ENCODE results near the gene EPHA1. TPM values are rescaled to one million over a fixed set of nuclear protein-coding genes. Genes with fewer than 3 reads are reported as not detected.

Gene EPHA1
- polyA plus RNA-seq, 1 donor = 42.5 TPM

DNA sequence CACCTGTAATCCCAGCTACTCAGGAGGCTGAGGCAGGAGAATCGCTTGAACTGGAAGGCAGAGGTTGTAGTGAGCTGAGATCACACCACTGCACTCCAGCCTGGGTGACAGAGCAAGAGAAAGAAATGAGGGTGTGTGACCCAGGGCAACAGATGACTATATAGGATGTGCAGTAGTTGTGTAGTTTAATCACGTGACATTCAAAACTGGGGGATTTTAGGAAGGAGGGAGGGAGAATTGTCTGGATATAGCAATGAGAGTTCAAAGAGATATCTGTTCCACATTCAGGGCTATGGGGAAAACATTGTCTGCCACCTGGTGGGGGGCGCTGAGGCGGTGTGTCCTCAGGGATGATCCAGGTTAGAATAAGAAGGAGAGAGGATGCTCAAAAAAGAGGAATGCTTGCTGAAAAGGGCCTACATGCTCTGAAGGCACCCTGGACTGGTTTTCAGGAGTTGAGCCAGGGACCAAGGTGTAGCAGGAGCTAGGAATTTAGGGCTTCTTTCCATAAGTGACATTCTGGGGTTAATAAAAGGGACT is 35.3 kb downstream of the EPHA1 start:
- no peak overlapping the region for H3K4me3 ChIP-seq (ENCODE audit: low read length)
- H3K9me3 ChIP-seq (ENCODE audit: control insufficient read depth, low read depth, low read length) = no peaks in the 10 kb centered on the region
- H3K36me3 ChIP-seq (ENCODE audit: control insufficient read depth, insufficient read depth, low read length) = no peaks in the 10 kb centered on the region
- peaks cover 8% of the 10 kb centered on the region for H3K4me1 ChIP-seq (ENCODE audit: control insufficient read depth, insufficient read depth, low read length)
- H3K27me3 ChIP-seq (ENCODE audit: control insufficient read depth, insufficient read depth, low read length) = no peaks in the 10 kb centered on the region
- no peak overlapping the region for H3K27ac ChIP-seq (ENCODE audit: low read length)
- WGBS (ENCODE audit: insufficient coverage, low lambda C conversion rate) = no CpG with 5 or more reads among the region's 4 CpGs
- no peak for DNase-seq

- Histone ChIP-seq H3K9me3 (ENCODE audit: control insufficient read depth, low read depth, low read length) (no peaks in the 10 kb centered on the region), H3K27ac (ENCODE audit: low read length) (no peak overlapping the region), H3K4me1 (ENCODE audit: control insufficient read depth, insufficient read depth, low read length) (peaks cover 8% of the 10 kb centered on the region), H3K27me3 (ENCODE audit: control insufficient read depth, insufficient read depth, low read length) (no peaks in the 10 kb centered on the region), H3K36me3 (ENCODE audit: control insufficient read depth, insufficient read depth, low read length) (no peaks in the 10 kb centered on the region), H3K4me3 (ENCODE audit: low read length) (no peak overlapping the region)
- DNase-seq = no peak
- WGBS (ENCODE audit: insufficient coverage, low lambda C conversion rate) = 74% methylated on average over 2 of the region's 4 CpGs
Observed at GRCh38 chr7:143372070-143372469, 36.6 kb downstream of the EPHA1 start.

- Histone ChIP-seq H3K27ac (ENCODE audit: low read length) (no peak overlapping the region), H3K4me1 (ENCODE audit: control insufficient read depth, insufficient read depth, low read length) (peaks cover 8% of the 10 kb centered on the region), H3K27me3 (ENCODE audit: control insufficient read depth, insufficient read depth, low read length) (peaks cover 2% of the 10 kb centered on the region), H3K36me3 (ENCODE audit: control insufficient read depth, insufficient read depth, low read length) (no peaks in the 10 kb centered on the region), H3K4me3 (ENCODE audit: low read length) (no peak overlapping the region), H3K9me3 (ENCODE audit: control insufficient read depth, low read depth, low read length) (no peaks in the 10 kb centered on the region)
- peak in 1 of 2 donors; percentile 53 for DNase-seq
- 63% methylated on average over 4 of the region's 12 CpGs for WGBS (ENCODE audit: insufficient coverage, low lambda C conversion rate)
Observed at GRCh38 chr7:143369678-143370651, 38.7 kb downstream of the EPHA1 start.

GRCh38 chr7:143368387-143368786 is 40.3 kb downstream of the EPHA1 start:
- Histone ChIP-seq H3K9me3 (ENCODE audit: control insufficient read depth, low read depth, low read length) (no peaks in the 10 kb centered on the region), H3K36me3 (ENCODE audit: control insufficient read depth, insufficient read depth, low read length) (no peaks in the 10 kb centered on the region), H3K27me3 (ENCODE audit: control insufficient read depth, insufficient read depth, low read length) (peaks cover 17% of the 10 kb centered on the region), H3K27ac (ENCODE audit: low read length) (no peak overlapping the region), H3K4me3 (ENCODE audit: low read length) (no peak overlapping the region), H3K4me1 (ENCODE audit: control insufficient read depth, insufficient read depth, low read length) (peaks cover 8% of the 10 kb centered on the region)
- no CpG with 5 or more reads among the region's 1 CpG for WGBS (ENCODE audit: insufficient coverage, low lambda C conversion rate)
- no peak for DNase-seq

DNA sequence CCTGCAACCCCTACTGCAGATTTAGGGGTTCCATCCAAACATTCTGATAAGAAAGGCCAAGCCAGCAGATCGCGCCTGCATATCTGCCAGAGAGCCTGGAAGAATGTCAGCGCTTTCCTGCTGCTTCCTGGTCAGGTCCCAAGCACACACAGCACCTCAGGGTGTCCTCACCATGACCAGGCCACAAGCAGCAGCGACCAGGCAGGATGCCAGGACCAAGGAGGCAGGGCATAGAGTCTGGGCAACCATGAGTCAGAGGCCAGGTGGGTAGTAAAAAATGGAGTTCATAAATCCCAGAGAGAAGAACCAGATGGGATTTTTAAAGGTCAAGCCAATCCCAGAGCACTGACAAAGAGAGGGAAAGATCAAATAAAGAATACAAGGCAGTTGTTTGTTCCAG is 40.7 kb downstream of the EPHA1 start:
- peaks cover 9% of the 10 kb centered on the region for H3K4me1 ChIP-seq (ENCODE audit: control insufficient read depth, insufficient read depth, low read length)
- DNase-seq = no peak
- WGBS (ENCODE audit: insufficient coverage, low lambda C conversion rate) = no CpG with 5 or more reads among the region's 4 CpGs
- no peak overlapping the region for H3K4me3 ChIP-seq (ENCODE audit: low read length)
- H3K27me3 ChIP-seq (ENCODE audit: control insufficient read depth, insufficient read depth, low read length) = peaks cover 21% of the 10 kb centered on the region
- H3K27ac ChIP-seq (ENCODE audit: low read length) = no peak overlapping the region
- H3K9me3 ChIP-seq (ENCODE audit: control insufficient read depth, low read depth, low read length) = no peaks in the 10 kb centered on the region
- H3K36me3 ChIP-seq (ENCODE audit: control insufficient read depth, insufficient read depth, low read length) = no peaks in the 10 kb centered on the region

GRCh38 chr7:143363016-143363937 is 45.4 kb downstream of the EPHA1 start:
- DNase-seq = no peak
- Histone ChIP-seq H3K27me3 (ENCODE audit: control insufficient read depth, insufficient read depth, low read length) (peaks cover 56% of the 10 kb centered on the region), H3K27ac (ENCODE audit: low read length) (no peak overlapping the region), H3K9me3 (ENCODE audit: control insufficient read depth, low read depth, low read length) (no peaks in the 10 kb centered on the region), H3K36me3 (ENCODE audit: control insufficient read depth, insufficient read depth, low read length) (no peaks in the 10 kb centered on the region), H3K4me3 (ENCODE audit: low read length) (peak overlapping the region; percentile 24), H3K4me1 (ENCODE audit: control insufficient read depth, insufficient read depth, low read length) (peaks cover 3% of the 10 kb centered on the region)
- no CpG with 5 or more reads among the region's 19 CpGs for WGBS (ENCODE audit: insufficient coverage, low lambda C conversion rate)

DNA sequence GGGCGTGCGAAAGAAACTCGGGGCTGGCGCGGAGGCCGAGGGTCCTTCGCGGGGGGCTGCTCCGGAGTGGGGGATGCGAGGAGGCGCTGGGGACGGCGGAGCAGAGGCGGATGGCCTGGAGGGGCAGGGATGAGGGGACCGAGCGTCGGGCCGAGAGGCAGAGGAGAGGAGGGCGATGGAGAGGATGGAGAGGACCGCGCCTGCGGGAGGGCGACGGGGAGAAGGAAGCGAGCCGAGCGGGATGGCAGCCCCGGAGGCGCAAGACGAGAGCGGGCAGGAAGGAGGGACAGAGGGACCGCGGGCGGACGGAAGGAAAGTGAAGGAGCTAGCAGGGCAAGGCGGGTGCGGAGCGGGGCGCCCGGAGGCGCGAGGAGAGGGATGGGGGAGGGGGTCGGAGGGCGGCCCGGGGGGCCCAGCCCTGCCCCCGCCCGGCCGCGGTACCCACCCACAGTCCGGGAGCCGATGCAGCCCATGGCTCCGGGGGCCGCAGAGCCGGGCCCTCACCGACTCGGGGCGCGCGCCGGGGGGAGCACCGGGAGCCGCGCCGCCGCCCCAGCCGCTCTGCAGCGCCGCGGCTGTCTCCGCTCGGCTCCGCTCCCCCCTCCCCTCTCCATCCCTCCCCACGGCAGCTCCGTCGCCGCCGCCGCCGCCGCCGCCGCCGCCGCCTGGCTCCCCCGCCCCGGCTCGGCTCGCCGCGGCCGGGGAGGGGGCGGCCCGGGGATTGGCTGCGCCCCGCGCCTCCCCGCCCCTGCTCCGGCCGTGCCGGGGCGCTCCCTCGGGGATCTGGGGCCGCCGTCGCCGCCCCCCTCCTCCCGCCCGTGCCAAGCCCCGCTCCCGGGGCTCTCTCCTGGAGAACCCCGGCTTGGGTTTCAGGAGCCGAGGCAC is 46.3 kb downstream of the EPHA1 start, which contains the start of gene FAM131B:
TSS of gene FAM131B (minus strand) at position 583 of the 885 bp plus-strand sequence. CDS start at position 473, 110 bp downstream.
- peaks cover 3% of the 10 kb centered on the region for H3K4me1 ChIP-seq (ENCODE audit: control insufficient read depth, insufficient read depth, low read length)
- peaks cover 57% of the 10 kb centered on the region for H3K27me3 ChIP-seq (ENCODE audit: control insufficient read depth, insufficient read depth, low read length)
- H3K9me3 ChIP-seq (ENCODE audit: control insufficient read depth, low read depth, low read length) = no peaks in the 10 kb centered on the region
- DNase-seq = peak in 1 of 2 donors; percentile 19
- H3K4me3 ChIP-seq (ENCODE audit: low read length) = peak within 1 kb of the TSS; percentile 43
- H3K36me3 ChIP-seq (ENCODE audit: control insufficient read depth, insufficient read depth, low read length) = no peaks in the 10 kb centered on the region
- no CpG with 5 or more reads among the region's 112 CpGs for WGBS (ENCODE audit: insufficient coverage, low lambda C conversion rate)
- no peak within 1 kb of the TSS for H3K27ac ChIP-seq (ENCODE audit: low read length)

DNA sequence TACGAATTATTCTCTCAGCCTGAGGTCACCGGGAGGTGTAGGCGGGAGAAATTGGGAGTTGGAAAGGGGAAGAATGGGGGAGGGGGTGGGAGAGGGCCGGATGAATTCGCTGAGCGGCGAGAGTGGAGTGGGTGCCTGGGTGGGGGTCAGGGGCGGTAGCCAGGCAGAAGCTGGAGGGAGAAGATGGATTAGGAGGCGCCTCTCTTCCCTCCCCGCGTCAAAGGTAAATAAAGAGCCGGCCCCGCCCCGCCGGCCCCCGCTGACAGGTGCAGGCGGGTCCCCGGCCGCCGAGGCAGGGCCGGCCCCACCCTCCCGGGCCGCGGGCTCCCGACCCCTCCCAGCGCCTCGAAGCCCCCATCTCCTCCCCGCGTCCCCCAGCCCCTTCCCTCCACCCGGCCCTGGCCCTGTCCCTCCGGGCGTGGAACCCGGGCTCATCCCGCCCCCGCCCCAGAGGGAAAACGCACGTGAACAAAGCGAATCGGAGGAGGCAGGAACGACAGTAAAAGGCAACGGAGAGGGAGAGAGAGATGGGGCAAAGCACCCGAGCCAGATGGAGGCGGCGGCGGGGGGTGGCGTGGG is 47.0 kb downstream of the EPHA1 start:
- WGBS (ENCODE audit: insufficient coverage, low lambda C conversion rate) = no CpG with 5 or more reads among the region's 46 CpGs

DNA sequence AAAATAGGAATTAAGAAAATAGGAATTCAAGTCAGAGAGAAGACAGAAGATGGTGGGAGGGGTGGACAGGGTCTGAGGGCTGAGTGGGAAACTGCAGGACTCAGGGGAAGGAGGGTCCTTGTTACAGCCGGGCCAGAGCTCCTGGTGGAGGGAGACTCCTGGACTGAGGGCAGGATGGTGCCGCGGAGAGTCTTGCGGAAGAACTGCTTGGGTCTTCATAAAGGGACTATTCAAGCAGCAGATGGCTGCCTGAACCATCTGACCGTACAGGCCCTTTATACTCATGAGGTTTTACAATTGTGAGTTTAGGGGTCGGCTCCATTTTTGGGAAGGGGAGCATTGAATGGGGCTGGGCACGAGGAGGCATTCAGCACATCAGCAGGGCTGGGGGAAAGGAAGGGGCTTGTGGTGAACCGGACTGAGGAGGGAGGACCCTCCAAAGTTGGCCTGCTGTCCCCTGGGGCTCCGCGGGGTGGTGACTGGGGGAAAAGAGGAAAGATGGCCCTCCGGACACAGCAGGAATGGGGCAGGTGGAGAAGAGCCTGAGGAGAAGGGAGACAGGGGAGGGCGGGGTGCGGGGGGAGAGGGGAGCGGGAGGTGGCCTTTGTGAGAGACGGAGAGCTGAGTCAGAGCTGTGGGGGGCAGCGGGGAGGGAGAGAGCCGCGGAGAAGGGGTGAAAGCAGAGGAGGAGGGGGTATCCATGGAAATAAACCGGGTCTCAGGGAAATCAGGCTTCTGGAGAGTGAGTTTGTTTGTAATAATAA is 47.7 kb downstream of the EPHA1 start:
- no CpG with 5 or more reads among the region's 19 CpGs for WGBS (ENCODE audit: insufficient coverage, low lambda C conversion rate)
- Histone ChIP-seq H3K27ac (ENCODE audit: low read length) (no peak overlapping the region), H3K9me3 (ENCODE audit: control insufficient read depth, low read depth, low read length) (no peaks in the 10 kb centered on the region), H3K27me3 (ENCODE audit: control insufficient read depth, insufficient read depth, low read length) (peaks cover 58% of the 10 kb centered on the region), H3K36me3 (ENCODE audit: control insufficient read depth, insufficient read depth, low read length) (no peaks in the 10 kb centered on the region), H3K4me3 (ENCODE audit: low read length) (peak overlapping the region; percentile 10), H3K4me1 (ENCODE audit: control insufficient read depth, insufficient read depth, low read length) (peaks cover 3% of the 10 kb centered on the region)
- DNase-seq = no peak

More for the DNA sequence above, 47.0 kb downstream of the EPHA1 start:
- H3K36me3 ChIP-seq (ENCODE audit: control insufficient read depth, insufficient read depth, low read length) = no peaks in the 10 kb centered on the region
- DNase-seq = no peak
- no peak overlapping the region for H3K27ac ChIP-seq (ENCODE audit: low read length)
- H3K9me3 ChIP-seq (ENCODE audit: control insufficient read depth, low read depth, low read length) = no peaks in the 10 kb centered on the region
- peaks cover 3% of the 10 kb centered on the region for H3K4me1 ChIP-seq (ENCODE audit: control insufficient read depth, insufficient read depth, low read length)
- H3K4me3 ChIP-seq (ENCODE audit: low read length) = peak overlapping the region; percentile 43
- H3K27me3 ChIP-seq (ENCODE audit: control insufficient read depth, insufficient read depth, low read length) = peaks cover 57% of the 10 kb centered on the region
